Measurements from ENCODE around the gene DPP7.

DNA sequence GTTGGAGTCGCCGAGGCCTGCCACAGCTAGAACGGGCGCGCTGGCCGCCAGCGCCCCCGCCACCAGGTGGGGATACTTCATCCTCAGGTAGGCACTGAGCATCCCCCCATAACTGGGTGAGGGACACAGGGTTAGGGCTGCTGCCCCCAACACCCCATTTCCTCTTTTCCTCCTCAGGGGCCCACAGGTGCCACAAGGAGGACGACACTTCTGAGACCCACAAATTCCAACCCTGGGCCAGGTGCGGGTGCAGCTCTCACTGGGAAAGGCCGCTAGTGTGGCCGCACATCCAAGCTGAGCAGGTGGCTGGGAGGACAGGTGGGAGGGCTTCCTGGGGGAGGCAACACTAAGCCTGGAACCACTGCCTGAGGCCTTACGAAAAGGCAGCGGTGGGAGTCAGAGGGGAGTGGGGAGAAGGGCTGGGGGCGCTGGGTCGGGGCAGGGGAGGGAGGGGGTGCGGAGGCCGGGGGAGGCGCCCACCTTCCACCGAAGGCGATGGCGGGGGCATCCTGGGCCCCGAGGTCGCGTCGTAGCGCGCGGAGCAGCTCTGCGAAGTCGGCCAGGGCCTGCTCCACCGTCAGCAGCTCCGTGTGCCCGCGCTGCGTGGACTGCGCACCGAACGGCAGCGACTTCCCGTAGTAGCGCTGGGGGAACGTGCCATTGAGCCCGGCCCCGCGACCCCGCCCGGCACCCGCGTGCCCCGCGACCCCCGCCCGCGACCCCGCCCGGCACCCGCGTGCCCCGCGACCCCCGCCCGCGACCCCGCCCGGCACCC is 961 bp downstream of the DPP7 start:
- TF ChIP-seq TEAD4 (IDR thresholded peaks at IDR 0.05) (no peak), CEBPB (IDR thresholded peaks at IDR 0.05) (no peak), EGR1 (IDR thresholded peaks at IDR 0.05) (no peak)
- TF ChIP-seq, protein P1, sequence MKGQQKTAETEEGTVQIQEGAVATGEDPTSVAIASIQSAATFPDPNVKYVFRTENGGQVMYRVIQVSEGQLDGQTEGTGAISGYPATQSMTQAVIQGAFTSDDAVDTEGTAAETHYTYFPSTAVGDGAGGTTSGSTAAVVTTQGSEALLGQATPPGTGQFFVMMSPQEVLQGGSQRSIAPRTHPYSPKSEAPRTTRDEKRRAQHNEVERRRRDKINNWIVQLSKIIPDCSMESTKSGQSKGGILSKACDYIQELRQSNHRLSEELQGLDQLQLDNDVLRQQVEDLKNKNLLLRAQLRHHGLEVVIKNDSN (IDR thresholded peaks at IDR 0.05) = no peak
